GM12878 (cell line): ENCODE results near the gene HSPBP1.

ENCODE experiments used
- CHD4 ChIP-seq: fragments of 200-600 bp; sonication (generic); IDR thresholded peaks from 2 replicates; pipeline ENCODE4 v1.6.1; 2016; ENCODE audit warnings: mild to moderate bottlenecking
- CTCF ChIP-seq, 3 experiments: IDR thresholded peaks in 2 of 3; conservative IDR thresholded peaks in 1 of 3; 2 replicates each; pipeline ENCODE4 v1.5.1; 2011; ENCODE audit warnings: low read depth in 3 of 3, low read length in 3 of 3, mild to moderate bottlenecking in 3 of 3, control low read depth in 2 of 3, moderate library complexity in 2 of 3, inconsistent platforms in 1 of 3, mixed read lengths in 1 of 3; ENCODE audit not compliant: control insufficient read depth in 2 of 3, insufficient read depth in 1 of 3; ENCODE audit errors: extremely low read depth in 1 of 3
- EP300 ChIP-seq, 2 experiments: fragments of 150-350 bp in 1 of 2; IDR thresholded peaks; 2 replicates each; pipeline ENCODE4 v1.6.1; 2011 to 2012; ENCODE audit warnings: low read depth in 2 of 2, low read length in 2 of 2, borderline replicate concordance in 1 of 2, improper control_type of control experiment in 1 of 2, inconsistent platforms in 1 of 2; ENCODE audit not compliant: control insufficient read depth in 1 of 2
- EZH2 ChIP-seq: IDR thresholded peaks from 2 replicates; pipeline ENCODE4 v1.6.1; 2012; ENCODE audit warnings: low read depth, mild to moderate bottlenecking, control low read depth, inconsistent platforms, low read length, borderline replicate concordance; ENCODE audit not compliant: control insufficient read depth
- GABPA ChIP-seq: IDR thresholded peaks from 2 replicates; pipeline ENCODE4 v1.6.1; 2014; ENCODE audit warnings: antibody characterized with exemption, low read depth, mild to moderate bottlenecking, inconsistent platforms
- NFXL1 ChIP-seq: fragments of 450-650 bp; IDR thresholded peaks from 2 replicates; pipeline ENCODE4 v1.6.1; 2017; ENCODE audit warnings: antibody characterized with exemption, mild to moderate bottlenecking, borderline replicate concordance
- NFYB ChIP-seq: IDR thresholded peaks from 2 replicates; pipeline ENCODE4 v1.6.1; 2011; ENCODE audit warnings: low read depth, mild to moderate bottlenecking, low read length, improper control_type of control experiment, moderate library complexity; ENCODE audit not compliant: insufficient read depth
- NRF1 ChIP-seq: conservative IDR thresholded peaks from 2 replicates; pipeline ENCODE4 v1.6.1; 2011; ENCODE audit warnings: mild to moderate bottlenecking, low read depth, low read length, improper control_type of control experiment
- POLR2AphosphoS5 ChIP-seq: IDR thresholded peaks from 2 replicates; pipeline ENCODE4 v1.6.1; 2011; ENCODE audit warnings: mild to moderate bottlenecking, low read length, inconsistent platforms
- RAD51 ChIP-seq: fragments of 450-650 bp; IDR thresholded peaks from 2 replicates; pipeline ENCODE4 v1.6.1; 2016; ENCODE audit warnings: moderate library complexity, mild to moderate bottlenecking, inconsistent platforms
- SMARCA5 ChIP-seq: fragments of 450-650 bp; IDR thresholded peaks from 2 replicates; pipeline ENCODE4 v1.6.1; 2017; ENCODE audit warnings: mild to moderate bottlenecking
- TAF1 ChIP-seq: IDR thresholded peaks from 2 replicates; pipeline ENCODE4 v1.6.1; 2011; ENCODE audit warnings: mild to moderate bottlenecking, low read depth, low read length, borderline replicate concordance
- TARDBP ChIP-seq: IDR thresholded peaks from 2 replicates; pipeline ENCODE4 v1.6.1; 2016; ENCODE audit warnings: borderline replicate concordance
- YY1 ChIP-seq: IDR thresholded peaks from 2 replicates; pipeline ENCODE4 v1.6.1; 2011; ENCODE audit warnings: low read depth, mild to moderate bottlenecking, low read length

DNA sequence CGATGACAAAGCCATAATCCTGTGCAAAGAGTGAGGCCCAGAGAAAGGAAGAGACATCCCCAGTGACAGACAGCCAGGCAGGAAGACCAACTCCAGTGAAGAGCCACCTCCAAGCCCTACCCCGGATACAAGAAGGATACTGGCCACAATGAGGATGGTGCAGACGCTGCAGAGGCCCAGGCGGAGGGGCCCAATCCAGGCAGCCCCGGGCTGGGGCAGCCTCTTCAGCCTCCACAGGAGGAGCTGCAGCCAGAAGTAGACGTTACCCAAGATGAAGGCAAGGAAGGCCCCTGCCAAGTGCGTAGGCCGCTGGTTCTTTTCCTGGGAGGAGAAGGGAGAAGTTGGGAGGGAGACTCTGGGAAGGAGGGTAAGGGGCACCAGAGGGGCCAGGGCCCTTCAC, 36.7 kb upstream of the HSPBP1 start:
- no peak for TF ChIP-seq TAF1
- TF ChIP-seq TARDBP: no peak
- TF ChIP-seq CTCF (IDR thresholded peaks at IDR 0.05 in 2 of 3, conservative IDR thresholded peaks at IDR 0.05 in 1 of 3; ENCODE audit: control insufficient read depth in 2 of 3, extremely low read depth in 1 of 3, insufficient read depth in 1 of 3, low read depth in 3 of 3, low read length in 3 of 3): no peak
- TF ChIP-seq YY1: no peak
- TF ChIP-seq GABPA: no peak
- TF ChIP-seq POLR2AphosphoS5: no peak
- no peak for TF ChIP-seq CHD4
- TF ChIP-seq SMARCA5: no peak
- TF ChIP-seq NRF1: no peak
- TF ChIP-seq NFXL1: no peak
- no peak for TF ChIP-seq RAD51
- TF ChIP-seq NFYB: no peak
- TF ChIP-seq EZH2: no peak
- TF ChIP-seq EP300 (IDR thresholded peaks at IDR 0.05; ENCODE audit: borderline replicate concordance in 1 of 2, control insufficient read depth in 1 of 2, low read depth in 2 of 2, low read length in 2 of 2): no peak
